ENCODE data around the gene TM4SF1. TPM values are rescaled to one million over a fixed set of nuclear protein-coding genes. Genes with fewer than 3 reads are reported as not detected.
"Not testable (repeated sequence)": the region's sequence is repeated elsewhere in the genome, so short reads cannot be mapped to it uniquely, and the experiment has no call there.

The TM4SF1 gene
- total RNA-seq, 1 donor from 2014 or later = 43.0 TPM

- H3K27me3 ChIP-seq (ENCODE audit: control insufficient read depth, insufficient read depth, low read length) = no peaks in the 10 kb centered on the region
These were observed 34.8 kb downstream of the TM4SF1 start for GRCh38 chr3:149342413-149343380.

GRCh38 chr3:149340310-149340933 lies 37.0 kb downstream of the TM4SF1 start:
- no peak for DNase-seq (ENCODE audit: low read depth)

More at GRCh38 chr3:149342413-149343380, 34.8 kb downstream of the TM4SF1 start:
- Histone ChIP-seq H3K4me3 (ENCODE audit: low read depth, low read length) (no peak overlapping the region), H3K36me3 (ENCODE audit: control insufficient read depth, insufficient read depth, low read length) (no peaks in the 10 kb centered on the region)
- no peak for TF ChIP-seq CTCF (IDR thresholded peaks at IDR 0.05; ENCODE audit: insufficient read depth, low read length, poor library complexity, severe bottlenecking)
- peak; percentile 54 for DNase-seq (ENCODE audit: low read depth)

GRCh38 chr3:149339931-149340309 lies 37.5 kb downstream of the TM4SF1 start:
- no peak overlapping the region for H3K4me3 ChIP-seq (ENCODE audit: low read depth, low read length)
- TF ChIP-seq CTCF (IDR thresholded peaks at IDR 0.05; ENCODE audit: insufficient read depth, low read length, poor library complexity, severe bottlenecking) = no peak
- no peaks in the 10 kb centered on the region for H3K27me3 ChIP-seq (ENCODE audit: control insufficient read depth, insufficient read depth, low read length)
- peak; percentile 98 for DNase-seq (ENCODE audit: low read depth)
- H3K36me3 ChIP-seq (ENCODE audit: control insufficient read depth, insufficient read depth, low read length) = no peaks in the 10 kb centered on the region

More at GRCh38 chr3:149340310-149340933, 37.0 kb downstream of the TM4SF1 start:
- Histone ChIP-seq H3K36me3 (ENCODE audit: control insufficient read depth, insufficient read depth, low read length) (no peaks in the 10 kb centered on the region), H3K27me3 (ENCODE audit: control insufficient read depth, insufficient read depth, low read length) (no peaks in the 10 kb centered on the region), H3K4me3 (ENCODE audit: low read depth, low read length) (no peak overlapping the region)
- TF ChIP-seq CTCF (IDR thresholded peaks at IDR 0.05; ENCODE audit: insufficient read depth, low read length, poor library complexity, severe bottlenecking) = no peak

- not testable (repeated sequence) for H3K36me3 ChIP-seq (ENCODE audit: control insufficient read depth, insufficient read depth, low read length); H3K27me3 ChIP-seq (ENCODE audit: control insufficient read depth, insufficient read depth, low read length); DNase-seq (ENCODE audit: low read depth); H3K4me3 ChIP-seq (ENCODE audit: low read depth, low read length)
These were observed 40.0 kb downstream of the TM4SF1 start for GRCh38 chr3:149337486-149337885.

GRCh38 chr3:149336925-149337324 lies 40.5 kb downstream of the TM4SF1 start:
- Histone ChIP-seq H3K36me3 (ENCODE audit: control insufficient read depth, insufficient read depth, low read length) (no peaks in the 10 kb centered on the region), H3K27me3 (ENCODE audit: control insufficient read depth, insufficient read depth, low read length) (no peaks in the 10 kb centered on the region), H3K4me3 (ENCODE audit: low read depth, low read length) (no peak overlapping the region)
- TF ChIP-seq CTCF (IDR thresholded peaks at IDR 0.05; ENCODE audit: insufficient read depth, low read length, poor library complexity, severe bottlenecking) = no peak
- no peak for DNase-seq (ENCODE audit: low read depth)

GRCh38 chr3:149333176-149333859 lies 44.1 kb downstream of the TM4SF1 start, which contains the start of gene TM4SF18:
Gene TM4SF18 (minus strand): TSS chr3:149333636. CDS start chr3:149333382, 254 bp downstream.
- Histone ChIP-seq H3K4me3 (ENCODE audit: low read depth, low read length) (no peak within 1 kb of the TSS), H3K27me3 (ENCODE audit: control insufficient read depth, insufficient read depth, low read length) (no peaks in the 10 kb centered on the region), H3K36me3 (ENCODE audit: control insufficient read depth, insufficient read depth, low read length) (no peaks in the 10 kb centered on the region)
- TF ChIP-seq CTCF (IDR thresholded peaks at IDR 0.05; ENCODE audit: insufficient read depth, low read length, poor library complexity, severe bottlenecking) = no peak
- DNase-seq (ENCODE audit: low read depth) = no peak

Measured in kidney epithelial cell (primary cell).